Natural killer cell (primary cell): ENCODE results near the gene TPSB2. TPM values are rescaled to one million over a fixed set of nuclear protein-coding genes. Genes with fewer than 3 reads are reported as not detected.
A peak's percentile ranks its signal among the peaks of the same experiment; 100 is the strongest.
"Not testable (repeated sequence)": the region's sequence is repeated elsewhere in the genome, so short reads cannot be mapped to it uniquely, and the experiment has no call there.

Experiments
- ATAC-seq, 3 donors: fragments of 150-1000 bp in 2 of 3; fragments of 200-7000 bp in 1 of 3; cut with Tn5 transposase; 1 replicate in 1 of 3; 2 replicates in 2 of 3; pipeline ENCODE4 v1.10.0; 2021; ENCODE audit warnings: mild to moderate bottlenecking in 2 of 3, moderate library complexity in 2 of 3
- DNase-seq, 2 donors: peaks; one replicate each; pipeline versions ENCODE4 v3.0.0 to v3.0.0-alpha.2; 2013 to 2021; ENCODE audit warnings: mixed read lengths in 1 of 2
- H3K27ac ChIP-seq: one replicate; pipeline ENCODE4 v1.5.1; 2013; ENCODE audit warnings: mild to moderate bottlenecking, low read length
- H3K27me3 ChIP-seq: one replicate; pipeline ENCODE4 v1.6.1; 2013; ENCODE audit warnings: low read length; ENCODE audit not compliant: control insufficient read depth, insufficient read depth
- H3K36me3 ChIP-seq: one replicate; pipeline ENCODE4 v1.6.1; 2013; ENCODE audit warnings: low read length; ENCODE audit not compliant: control insufficient read depth, insufficient read depth
- H3K4me1 ChIP-seq: one replicate; pipeline ENCODE4 v1.6.1; 2013; ENCODE audit warnings: low read length; ENCODE audit not compliant: control insufficient read depth, insufficient read depth
- H3K4me3 ChIP-seq: one replicate; pipeline ENCODE4 v1.5.1; 2013; ENCODE audit warnings: low read length
- H3K9me3 ChIP-seq: one replicate; pipeline ENCODE4 v1.6.1; 2013; ENCODE audit warnings: low read length; ENCODE audit not compliant: control insufficient read depth, insufficient read depth
- H3K27ac Mint-ChIP-seq, 2 donors: one replicate each; pipeline ENCODE4 v1.8.0; 2022; ENCODE audit warnings: mild to moderate bottlenecking in 2 of 2, mixed read lengths in 2 of 2, moderate library complexity in 1 of 2
- H3K27me3 Mint-ChIP-seq, 2 donors: one replicate each; pipeline ENCODE4 v1.8.0; 2022; ENCODE audit warnings: low read depth in 2 of 2, mixed read lengths in 2 of 2
- H3K36me3 Mint-ChIP-seq: one replicate; pipeline ENCODE4 v1.8.0; 2022; ENCODE audit warnings: mixed read lengths
- H3K4me1 Mint-ChIP-seq, 2 donors: one replicate each; pipeline ENCODE4 v1.8.0; 2022; ENCODE audit warnings: mixed read lengths in 2 of 2
- H3K4me3 Mint-ChIP-seq: one replicate; pipeline ENCODE4 v1.8.0; 2022; ENCODE audit warnings: mild to moderate bottlenecking, moderate library complexity, mixed read lengths
- H3K9me3 Mint-ChIP-seq, 2 donors: one replicate each; pipeline ENCODE4 v1.8.0; 2022; ENCODE audit warnings: mixed read lengths in 2 of 2
- WGBS: methylation state at CpG from one replicate; pipeline ENCODE4 v1.1.7; 2013; ENCODE audit warnings: missing lambda C conversion rate; ENCODE audit not compliant: insufficient coverage; 5-methylcytosine and 5-hydroxymethylcytosine counted together
- intact Hi-C: fragments of 100-400 bp; cut with micrococcal nuclease; formaldehyde crosslinking; loops from one replicate; pipeline ENCODE4 v1.14.2; 2022
- total RNA-seq, 4 donors: library from RNA; stranded (reverse); fragments of 120-200 nt in 1 of 4; gene quantifications; one replicate each; pipeline versions ENCODE4 v1.2.3 to v1.2.4, GENCODE V29; 2013 to 2022
- TF ChIP-seq, protein P1 (sequence below): fragments of 200-600 bp; IDR thresholded peaks from one replicate; pipeline ENCODE4 v1.8.0; 2022; ENCODE audit warnings: antibody characterized with exemption

The TPSB2 gene
- total RNA-seq, 3 donors from 2014 or later (not counting 1 experiment from before 2014, with no cell fraction given): 12.6 TPM; not detected in 2

DNA sequence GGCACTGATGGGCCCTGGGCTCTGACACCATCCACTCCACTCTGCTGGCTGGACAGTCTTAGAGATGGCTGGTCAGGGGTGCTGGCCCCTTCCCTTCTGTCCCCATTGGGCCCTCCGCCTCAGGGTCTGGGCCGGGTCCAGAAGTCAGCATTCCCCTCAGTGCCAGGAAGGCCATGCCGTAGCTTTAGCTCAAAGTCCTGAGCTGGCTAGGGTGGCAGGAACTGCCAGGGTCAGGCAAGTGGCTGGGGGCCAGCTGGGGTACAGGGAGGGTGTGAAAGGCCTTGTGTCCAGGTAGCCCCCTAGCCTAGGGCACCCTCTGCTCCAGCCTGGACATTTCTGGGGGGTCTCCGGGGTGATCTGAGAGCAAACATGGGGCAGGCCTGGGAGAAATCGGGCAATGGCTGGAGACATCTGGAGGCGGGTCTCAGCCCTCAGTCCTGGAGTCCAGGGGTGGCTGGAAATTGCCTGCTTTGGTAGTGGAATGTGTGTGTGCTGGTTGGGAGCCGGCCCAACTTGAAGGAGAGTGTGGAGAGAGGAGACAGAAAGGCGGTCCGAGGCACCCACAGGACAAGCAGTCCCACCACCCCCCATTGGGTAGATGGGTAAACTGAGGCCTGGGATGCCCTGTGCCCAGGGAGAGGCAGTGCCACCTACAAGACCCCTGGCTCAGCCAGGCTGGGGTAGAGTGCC, 37.5 kb downstream of the TPSB2 start:
- WGBS: 75% methylated on average over 6 of the region's 9 CpGs
- intact Hi-C loops: no loop called here
- Histone ChIP-seq H3K4me1 (no peaks in the 10 kb centered on the region), H3K9me3 (no peaks in the 10 kb centered on the region), H3K36me3 (no peaks in the 10 kb centered on the region), H3K27me3 (no peaks in the 10 kb centered on the region), H3K27ac (no peak overlapping the region), H3K4me3 (no peak overlapping the region)
- Mint-ChIP-seq H3K27ac (no peak overlapping the region), H3K36me3 (no peaks in the 10 kb centered on the region), H3K9me3 (no peaks in the 10 kb centered on the region), H3K27me3 (peaks cover 0 to 3% of the 10 kb centered on the region in 2 donors), H3K4me1 (no peaks in the 10 kb centered on the region), H3K4me3 (no peak overlapping the region)
- DNase-seq (no peak), ATAC-seq (no peak)
- TF ChIP-seq, protein P1, sequence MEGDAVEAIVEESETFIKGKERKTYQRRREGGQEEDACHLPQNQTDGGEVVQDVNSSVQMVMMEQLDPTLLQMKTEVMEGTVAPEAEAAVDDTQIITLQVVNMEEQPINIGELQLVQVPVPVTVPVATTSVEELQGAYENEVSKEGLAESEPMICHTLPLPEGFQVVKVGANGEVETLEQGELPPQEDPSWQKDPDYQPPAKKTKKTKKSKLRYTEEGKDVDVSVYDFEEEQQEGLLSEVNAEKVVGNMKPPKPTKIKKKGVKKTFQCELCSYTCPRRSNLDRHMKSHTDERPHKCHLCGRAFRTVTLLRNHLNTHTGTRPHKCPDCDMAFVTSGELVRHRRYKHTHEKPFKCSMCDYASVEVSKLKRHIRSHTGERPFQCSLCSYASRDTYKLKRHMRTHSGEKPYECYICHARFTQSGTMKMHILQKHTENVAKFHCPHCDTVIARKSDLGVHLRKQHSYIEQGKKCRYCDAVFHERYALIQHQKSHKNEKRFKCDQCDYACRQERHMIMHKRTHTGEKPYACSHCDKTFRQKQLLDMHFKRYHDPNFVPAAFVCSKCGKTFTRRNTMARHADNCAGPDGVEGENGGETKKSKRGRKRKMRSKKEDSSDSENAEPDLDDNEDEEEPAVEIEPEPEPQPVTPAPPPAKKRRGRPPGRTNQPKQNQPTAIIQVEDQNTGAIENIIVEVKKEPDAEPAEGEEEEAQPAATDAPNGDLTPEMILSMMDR: no peak

DNA sequence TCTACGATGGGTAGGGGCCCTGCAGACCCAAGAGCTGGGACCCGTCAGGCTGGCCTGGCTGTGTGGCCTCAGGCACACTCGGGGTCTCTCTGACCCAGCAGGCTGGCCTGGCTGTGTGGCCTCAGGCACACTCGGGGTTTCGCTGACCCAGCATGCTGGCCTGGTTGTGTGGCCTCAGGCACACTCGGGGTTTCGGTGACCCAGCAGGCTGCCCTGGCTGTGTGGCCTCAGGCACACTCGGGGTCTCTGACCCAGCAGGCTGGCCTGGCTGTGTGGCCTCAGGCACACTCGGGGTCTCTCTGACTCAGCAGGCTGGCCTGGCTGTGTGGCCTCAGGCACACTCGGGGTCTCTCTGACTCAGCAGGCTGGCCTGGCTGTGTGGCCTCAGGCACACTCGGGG, 39.2 kb downstream of the TPSB2 start:
- intact Hi-C loops, H3K4me1 ChIP-seq, H3K27me3 ChIP-seq, H3K4me3 ChIP-seq, H3K36me3 ChIP-seq, H3K36me3 Mint-ChIP-seq, H3K9me3 Mint-ChIP-seq, H3K4me1 Mint-ChIP-seq, H3K27ac ChIP-seq, DNase-seq, H3K27ac Mint-ChIP-seq, H3K4me3 Mint-ChIP-seq, H3K27me3 Mint-ChIP-seq, ATAC-seq, H3K9me3 ChIP-seq: not testable (repeated sequence)
- WGBS: 87% methylated on average over 11 of the region's 11 CpGs

DNA sequence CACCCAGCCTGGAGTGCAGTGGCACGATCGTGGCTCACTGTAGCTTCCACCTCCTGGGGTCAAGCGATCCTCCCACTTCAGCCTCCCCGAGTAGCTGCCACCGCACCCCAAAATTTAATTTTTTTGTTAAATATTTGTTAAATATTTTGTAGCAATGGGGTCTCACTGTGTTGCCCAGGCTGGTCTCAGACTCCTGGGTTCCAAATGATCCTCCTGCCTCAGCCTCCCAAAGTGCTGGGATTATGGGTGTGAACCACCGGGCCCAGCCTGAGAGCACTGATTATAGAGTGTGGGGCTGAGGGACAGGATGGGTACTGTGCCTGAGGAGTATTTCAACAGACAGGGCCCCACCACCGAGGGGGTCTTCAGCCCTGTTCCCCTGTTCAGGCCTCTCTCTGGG, 40.5 kb downstream of the TPSB2 start:
- peaks cover 0 to 3% of the 10 kb centered on the region in 2 donors for H3K27me3 Mint-ChIP-seq
- H3K9me3 Mint-ChIP-seq: no peaks in the 10 kb centered on the region
- no peaks in the 10 kb centered on the region for H3K4me1 Mint-ChIP-seq
- Histone ChIP-seq H3K36me3 (no peaks in the 10 kb centered on the region), H3K9me3 (no peaks in the 10 kb centered on the region), H3K27me3 (no peaks in the 10 kb centered on the region), H3K27ac (no peak overlapping the region), H3K4me1 (no peaks in the 10 kb centered on the region), H3K4me3 (no peak overlapping the region)
- no peak for DNase-seq
- no peak for ATAC-seq
- intact Hi-C loops: no loop called here
- WGBS: 84% methylated on average over 5 of the region's 7 CpGs
- H3K27ac Mint-ChIP-seq: no peak overlapping the region
- TF ChIP-seq, protein P1: no peak
- H3K36me3 Mint-ChIP-seq: no peaks in the 10 kb centered on the region
- H3K4me3 Mint-ChIP-seq: no peak overlapping the region

DNA sequence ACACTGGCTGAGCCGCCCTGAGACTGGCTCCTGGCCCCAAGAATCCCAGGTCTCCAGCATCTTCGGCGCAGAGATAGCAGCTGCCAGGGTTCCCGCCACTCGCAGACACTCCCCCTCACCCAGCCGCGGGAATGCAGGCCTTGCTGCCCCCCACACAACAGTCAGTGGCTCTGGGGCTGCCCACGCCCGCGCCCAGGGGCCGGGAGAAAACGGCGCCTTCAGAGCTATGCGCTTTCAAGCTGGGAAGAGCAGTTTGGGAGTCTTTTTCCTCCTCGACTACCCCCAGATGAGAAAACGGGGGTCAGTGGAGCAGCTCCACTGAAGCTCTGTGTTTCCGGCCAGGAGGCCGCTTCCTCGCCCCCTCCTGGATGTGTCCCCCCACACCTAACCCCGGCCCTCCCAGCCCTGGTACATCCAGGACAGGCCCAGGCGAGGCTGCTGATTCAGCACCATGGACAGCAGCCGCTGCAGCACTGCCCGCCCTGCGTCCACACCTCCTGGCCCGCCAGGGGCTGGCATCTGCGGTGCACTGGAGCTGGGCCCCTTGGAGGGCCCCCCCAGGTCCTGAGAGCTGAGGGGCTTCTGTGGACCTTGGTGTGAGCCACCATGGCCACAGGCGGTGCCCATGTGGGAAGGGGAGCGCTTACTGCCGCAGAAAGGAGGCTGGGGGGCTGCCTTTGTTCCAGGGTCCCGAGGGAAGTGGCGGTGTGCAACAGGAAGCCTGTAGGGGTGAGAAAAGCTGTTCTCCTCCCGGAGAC, 41.4 kb downstream of the TPSB2 start:
- H3K36me3 ChIP-seq: no peaks in the 10 kb centered on the region
- no peaks in the 10 kb centered on the region for H3K4me1 ChIP-seq
- no peaks in the 10 kb centered on the region for H3K4me1 Mint-ChIP-seq
- no peaks in the 10 kb centered on the region for H3K9me3 Mint-ChIP-seq
- no peaks in the 10 kb centered on the region for H3K9me3 ChIP-seq
- H3K4me3 Mint-ChIP-seq: no peak overlapping the region
- TF ChIP-seq, protein P1: no peak
- no peaks in the 10 kb centered on the region for H3K36me3 Mint-ChIP-seq
- DNase-seq (peak; percentile 47 to 73), ATAC-seq (peak; percentile 57 to 74 (median 74))
- intact Hi-C loops: no loop called here
- no peaks in the 10 kb centered on the region for H3K27me3 ChIP-seq
- WGBS: 39% methylated on average over 32 of the region's 32 CpGs
- H3K27ac ChIP-seq: no peak overlapping the region
- H3K4me3 ChIP-seq: no peak overlapping the region
- no peak overlapping the region for H3K27ac Mint-ChIP-seq
- H3K27me3 Mint-ChIP-seq: peaks cover 0 to 3% of the 10 kb centered on the region in 2 donors

DNA sequence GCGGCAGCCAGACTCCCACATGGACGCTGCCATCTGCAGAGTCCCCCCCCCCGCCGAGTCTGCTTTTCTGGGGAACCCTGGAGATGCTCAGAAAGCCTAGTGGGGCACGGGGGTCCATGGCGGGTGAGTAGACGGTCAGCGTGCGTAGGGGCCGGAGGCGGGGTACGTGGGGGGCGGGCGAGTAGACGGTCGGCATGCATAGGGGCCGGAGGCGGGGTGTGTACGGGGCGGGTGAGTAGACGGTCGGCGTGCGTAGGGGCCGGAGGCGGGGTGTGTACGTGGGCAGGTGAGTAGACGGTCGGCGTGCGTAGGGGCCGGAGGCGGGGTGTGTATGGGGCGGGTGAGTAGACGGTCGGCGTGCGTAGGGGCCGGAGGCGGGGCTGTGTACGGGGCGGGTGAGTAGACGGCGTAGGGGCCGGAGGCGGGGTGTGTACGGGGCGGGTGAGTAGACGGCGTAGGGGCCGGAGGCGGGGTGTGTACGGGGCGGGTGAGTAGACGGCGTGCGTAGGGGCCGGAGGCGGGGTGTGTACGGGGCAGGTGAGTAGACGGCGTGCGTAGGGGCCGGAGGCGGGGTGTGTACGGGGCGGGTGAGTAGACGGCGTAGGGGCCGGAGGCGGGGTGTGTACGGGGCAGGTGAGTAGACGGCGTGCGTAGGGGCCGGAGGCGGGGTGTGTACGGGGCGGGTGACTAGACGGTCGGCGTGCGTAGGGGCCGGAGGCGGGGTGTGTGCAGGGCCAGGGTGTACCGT, 44.4 kb downstream of the TPSB2 start:
- H3K27ac Mint-ChIP-seq, H3K4me1 ChIP-seq, H3K4me3 ChIP-seq, H3K27me3 Mint-ChIP-seq, H3K4me3 Mint-ChIP-seq, H3K27ac ChIP-seq, H3K9me3 Mint-ChIP-seq, intact Hi-C loops, ATAC-seq, H3K9me3 ChIP-seq, H3K36me3 Mint-ChIP-seq, DNase-seq, H3K4me1 Mint-ChIP-seq, H3K36me3 ChIP-seq, H3K27me3 ChIP-seq: not testable (repeated sequence)
- WGBS: 92% methylated on average over 53 of the region's 86 CpGs
